ENCODE measurements around the gene AIFM3. TPM values are rescaled to one million over a fixed set of nuclear protein-coding genes. Genes with fewer than 3 reads are reported as not detected.

Gene AIFM3
- total and polyA plus RNA-seq, 2 of the 13 experiments (the other 11 are each of a cell fraction or from before 2014, with no cell fraction given): 9.0 to 15.3 TPM

- no peak for TF ChIP-seq GPBP1L1 (CRISPR knock-in tag; IDR thresholded peaks at IDR 0.05)
- no peak for TF ChIP-seq NCOA1 (CRISPR knock-in tag; IDR thresholded peaks at IDR 0.05)
- TF ChIP-seq HNRNPH1 (optimal IDR thresholded peaks at IDR 0.05; ENCODE audit: low read depth, low read length): no peak
- no peak for TF ChIP-seq PCBP1 (IDR thresholded peaks at IDR 0.05; ENCODE audit: borderline replicate concordance, low read depth, low read length)
- no peak for TF ChIP-seq AKAP8 (CRISPR knock-in tag; IDR thresholded peaks at IDR 0.05)
- TF ChIP-seq DNMT1 (CRISPR knock-in tag; IDR thresholded peaks at IDR 0.05): no peak
- TF ChIP-seq MEF2D (CRISPR knock-in tag; IDR thresholded peaks at IDR 0.05): peak; percentile 73
- TF ChIP-seq CEBPG (CRISPR knock-in tag; IDR thresholded peaks at IDR 0.05): peak; percentile 59
- TF ChIP-seq FOSL2 (CRISPR knock-in tag; IDR thresholded peaks at IDR 0.05): peak; percentile 52
- TF ChIP-seq FOXK1 (CRISPR knock-in tag; IDR thresholded peaks at IDR 0.05; ENCODE audit: borderline replicate concordance, low read depth): 0 out of 2 replicates have a peak, but pooled peaks have one; percentile 25
- no peak for TF ChIP-seq MAFG (CRISPR knock-in tag; IDR thresholded peaks at IDR 0.05)
- no peak for TF ChIP-seq HES4 (CRISPR knock-in tag; IDR thresholded peaks at IDR 0.05; ENCODE audit: borderline replicate concordance)
- TF ChIP-seq TEAD2 (CRISPR knock-in tag; IDR thresholded peaks at IDR 0.05): no peak
- no peak for TF ChIP-seq ELF4 (CRISPR knock-in tag; IDR thresholded peaks at IDR 0.05; ENCODE audit: borderline replicate concordance)
- no peak for TF ChIP-seq ZC3H4 (CRISPR knock-in tag; IDR thresholded peaks at IDR 0.05; ENCODE audit: borderline replicate concordance)
- TF ChIP-seq TRIM24 (CRISPR knock-in tag; IDR thresholded peaks at IDR 0.05): no peak
- peak; percentile 61; the same call in 1 of the 2 replicates for TF ChIP-seq RARA (CRISPR knock-in tag; IDR thresholded peaks at IDR 0.05)
- no peak for TF ChIP-seq HNRNPLL (IDR thresholded peaks at IDR 0.05; ENCODE audit: low read depth, low read length, poor library complexity, severe bottlenecking)
- TF ChIP-seq ZKSCAN5 (CRISPR knock-in tag; IDR thresholded peaks at IDR 0.05): no peak
- TF ChIP-seq TOE1 (CRISPR knock-in tag; IDR thresholded peaks at IDR 0.05): 0 out of 2 replicates have a peak, but pooled peaks have one; percentile 28
- no peak for TF ChIP-seq ZNF775 (CRISPR knock-in tag; IDR thresholded peaks at IDR 0.05; ENCODE audit: borderline replicate concordance)
- no peak for TF ChIP-seq ZNF747 (CRISPR knock-in tag; IDR thresholded peaks at IDR 0.05; ENCODE audit: borderline replicate concordance)
- no peak for TF ChIP-seq ZNF691 (CRISPR knock-in tag; IDR thresholded peaks at IDR 0.05; ENCODE audit: borderline replicate concordance, low read depth)
- TF ChIP-seq ZNF773 (CRISPR knock-in tag; IDR thresholded peaks at IDR 0.05; ENCODE audit: borderline replicate concordance): no peak
- no peak for TF ChIP-seq ZFP1 (CRISPR knock-in tag; IDR thresholded peaks at IDR 0.05)
- TF ChIP-seq HMGXB3 (CRISPR knock-in tag; IDR thresholded peaks at IDR 0.05; ENCODE audit: borderline replicate concordance): no peak
These were observed 17.3 kb upstream of the AIFM3 start (continued) for GRCh38 chr22:20949698-20950183.
